Fibroblast of lung (primary cell): ENCODE measurements around the gene ATF1. TPM values are rescaled to one million over a fixed set of nuclear protein-coding genes. Genes with fewer than 3 reads are reported as not detected.

Experiments used
- DNase-seq, 2 donors: peaks; one replicate each; pipeline versions ENCODE4 v3.0.0 to v3.0.0-alpha.2; 2010; ENCODE audit warnings: low read depth in 2 of 2
- H2AFZ ChIP-seq: 2 replicates; pipeline ENCODE4 v1.5.1; 2012; ENCODE audit warnings: low read length, control low read depth, inconsistent platforms
- H3K27ac ChIP-seq: 2 replicates; pipeline ENCODE4 v1.5.1; 2011; ENCODE audit warnings: low read length, control low read depth; ENCODE audit not compliant: insufficient read depth
- H3K27me3 ChIP-seq: 2 replicates; pipeline ENCODE4 v1.5.1; 2011; ENCODE audit warnings: mild to moderate bottlenecking, low read length; ENCODE audit not compliant: control insufficient read depth, insufficient read depth
- H3K36me3 ChIP-seq: 2 replicates; pipeline ENCODE4 v1.5.1; 2011; ENCODE audit warnings: low read length; ENCODE audit not compliant: control insufficient read depth, insufficient read depth
- H3K4me1 ChIP-seq: 2 replicates; pipeline ENCODE4 v1.5.1; 2011; ENCODE audit warnings: low read length; ENCODE audit not compliant: control insufficient read depth, insufficient read depth; ENCODE audit errors: extremely low read depth
- H3K4me2 ChIP-seq: 2 replicates; pipeline ENCODE4 v1.5.1; 2011; ENCODE audit warnings: low read length, control low read depth; ENCODE audit not compliant: insufficient read depth; ENCODE audit errors: extremely low read depth
- H3K4me3 ChIP-seq, 4 experiments: fragments of 200-600 bp in 1 of 4; sonication (generic) in 1 of 4; replicated peaks in 1 of 4; 2 replicates each; pipeline ENCODE4 v1.5.1; 2011 to 2016; ENCODE audit warnings: low read length in 4 of 4, low read depth in 3 of 4, mild to moderate bottlenecking in 3 of 4, control low read depth in 2 of 4, inconsistent platforms in 1 of 4, mixed read lengths in 1 of 4; ENCODE audit not compliant: insufficient read depth in 1 of 4; ENCODE audit errors: control extremely low read depth in 1 of 4
- H3K79me2 ChIP-seq: 2 replicates; pipeline ENCODE4 v1.5.1; 2012; ENCODE audit warnings: mild to moderate bottlenecking, low read length, inconsistent platforms; ENCODE audit not compliant: control insufficient read depth, insufficient read depth
- H3K9ac ChIP-seq: 2 replicates; pipeline ENCODE4 v1.5.1; 2011; ENCODE audit warnings: mild to moderate bottlenecking, low read length, control low read depth; ENCODE audit not compliant: insufficient read depth
- H3K9me3 ChIP-seq: 2 replicates; pipeline ENCODE4 v1.5.1; 2012; ENCODE audit warnings: low read depth, low read length; ENCODE audit not compliant: control insufficient read depth, insufficient read depth
- H4K20me1 ChIP-seq: 2 replicates; pipeline ENCODE4 v1.5.1; 2011; ENCODE audit warnings: low read length; ENCODE audit not compliant: control insufficient read depth, insufficient read depth; ENCODE audit errors: extremely low read depth
- EZH2 ChIP-seq: IDR thresholded peaks from 2 replicates; pipeline ENCODE4 v1.5.1; 2012; ENCODE audit warnings: low read length, control low read depth, mild to moderate bottlenecking; ENCODE audit errors: missing control alignments
- polyA plus RNA-seq, 2 donors: library from polyadenylated mRNA; depleted of rRNA in 1 of 2; stranded (reverse) in 1 of 2; unstranded in 1 of 2; fragments of >200 nt; gene quantifications; 2 replicates each; pipeline ENCODE4 v1.2.1, GENCODE V29; 2011 to 2012; ENCODE audit warnings: missing spikeins in 1 of 2
- total RNA-seq: library from RNA; depleted of rRNA; stranded (reverse); fragments of >200 nt; gene quantifications from 2 replicates; pipeline ENCODE4 v1.2.1, GENCODE V29; 2014
- TF ChIP-seq, protein P1 (sequence below), 2 donors: IDR thresholded peaks in 1 of 2; conservative IDR thresholded peaks in 1 of 2; 1 replicate in 1 of 2; 2 replicates in 1 of 2; pipeline ENCODE4 v1.5.1; 2011 to 2012; ENCODE audit warnings: low read length in 2 of 2, control low read depth in 1 of 2, inconsistent platforms in 1 of 2, low read depth in 1 of 2, mild to moderate bottlenecking in 1 of 2

Gene ATF1
- total and polyA plus RNA-seq, 2 donors (not counting 1 experiment from before 2014, with no cell fraction given), result 40.6 to 44.8 TPM

- H2AFZ ChIP-seq, result no peak overlapping the region
- TF ChIP-seq, protein P1, sequence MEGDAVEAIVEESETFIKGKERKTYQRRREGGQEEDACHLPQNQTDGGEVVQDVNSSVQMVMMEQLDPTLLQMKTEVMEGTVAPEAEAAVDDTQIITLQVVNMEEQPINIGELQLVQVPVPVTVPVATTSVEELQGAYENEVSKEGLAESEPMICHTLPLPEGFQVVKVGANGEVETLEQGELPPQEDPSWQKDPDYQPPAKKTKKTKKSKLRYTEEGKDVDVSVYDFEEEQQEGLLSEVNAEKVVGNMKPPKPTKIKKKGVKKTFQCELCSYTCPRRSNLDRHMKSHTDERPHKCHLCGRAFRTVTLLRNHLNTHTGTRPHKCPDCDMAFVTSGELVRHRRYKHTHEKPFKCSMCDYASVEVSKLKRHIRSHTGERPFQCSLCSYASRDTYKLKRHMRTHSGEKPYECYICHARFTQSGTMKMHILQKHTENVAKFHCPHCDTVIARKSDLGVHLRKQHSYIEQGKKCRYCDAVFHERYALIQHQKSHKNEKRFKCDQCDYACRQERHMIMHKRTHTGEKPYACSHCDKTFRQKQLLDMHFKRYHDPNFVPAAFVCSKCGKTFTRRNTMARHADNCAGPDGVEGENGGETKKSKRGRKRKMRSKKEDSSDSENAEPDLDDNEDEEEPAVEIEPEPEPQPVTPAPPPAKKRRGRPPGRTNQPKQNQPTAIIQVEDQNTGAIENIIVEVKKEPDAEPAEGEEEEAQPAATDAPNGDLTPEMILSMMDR (conservative IDR thresholded peaks at IDR 0.05 in 1 of 2, IDR thresholded peaks at IDR 0.05 in 1 of 2; ENCODE audit: low read depth in 1 of 2, low read length in 2 of 2), result no peak
- TF ChIP-seq EZH2, result no peak
- no peaks in the 10 kb centered on the region for H3K36me3 ChIP-seq
- no peaks in the 10 kb centered on the region for H4K20me1 ChIP-seq
- H3K4me3 ChIP-seq, result no peak overlapping the region
- no peak overlapping the region for H3K9ac ChIP-seq
- no peaks in the 10 kb centered on the region for H3K27me3 ChIP-seq
- no peak overlapping the region for H3K4me2 ChIP-seq
- no peak for DNase-seq
- no peak overlapping the region for H3K27ac ChIP-seq
- H3K4me1 ChIP-seq, result no peaks in the 10 kb centered on the region
- no peaks in the 10 kb centered on the region for H3K9me3 ChIP-seq
- H3K79me2 ChIP-seq, result peaks cover 24% of the 10 kb centered on the region
These were observed 16.1 kb downstream of the ATF1 start for GRCh38 chr12:50780013-50780412.

DNA sequence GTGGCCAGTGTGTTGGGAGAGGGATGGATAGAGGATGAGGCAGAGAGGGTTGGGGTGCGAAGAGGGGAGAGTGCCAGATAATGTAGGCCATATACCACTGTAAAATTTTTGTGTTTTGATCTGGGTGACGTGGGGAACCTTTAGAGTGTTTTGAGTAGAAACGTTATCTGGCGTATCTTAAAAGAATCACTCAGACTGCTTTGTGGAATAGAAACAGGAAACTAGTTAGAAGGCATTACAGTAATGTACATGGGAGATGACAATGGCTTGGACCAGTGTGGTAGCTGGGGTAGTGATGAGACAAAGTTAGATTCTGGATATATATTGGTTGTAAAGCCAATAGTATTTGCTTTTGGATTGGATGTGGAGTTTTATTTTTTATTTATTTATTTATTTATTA, 20.6 kb downstream of the ATF1 start:
- H3K9ac ChIP-seq, result no peak overlapping the region
- no peaks in the 10 kb centered on the region for H3K79me2 ChIP-seq
- no peak for DNase-seq
- H3K4me2 ChIP-seq, result no peak overlapping the region
- H3K36me3 ChIP-seq, result no peaks in the 10 kb centered on the region
- H2AFZ ChIP-seq, result no peak overlapping the region
- H3K4me3 ChIP-seq, result no peak overlapping the region
- no peaks in the 10 kb centered on the region for H4K20me1 ChIP-seq
- H3K27ac ChIP-seq, result no peak overlapping the region
- TF ChIP-seq, protein P1 (conservative IDR thresholded peaks at IDR 0.05 in 1 of 2, IDR thresholded peaks at IDR 0.05 in 1 of 2; ENCODE audit: low read depth in 1 of 2, low read length in 2 of 2), result no peak
- TF ChIP-seq EZH2, result no peak
- no peaks in the 10 kb centered on the region for H3K27me3 ChIP-seq
- H3K4me1 ChIP-seq, result peaks cover 14% of the 10 kb centered on the region
- no peaks in the 10 kb centered on the region for H3K9me3 ChIP-seq

- Histone ChIP-seq H3K4me3 (no peak overlapping the region), H3K4me1 (peaks cover 17% of the 10 kb centered on the region), H3K4me2 (no peak overlapping the region), H2AFZ (no peak overlapping the region), H4K20me1 (no peaks in the 10 kb centered on the region), H3K27me3 (no peaks in the 10 kb centered on the region), H3K9me3 (no peaks in the 10 kb centered on the region), H3K9ac (no peak overlapping the region), H3K27ac (peak overlapping the region; percentile 68), H3K36me3 (no peaks in the 10 kb centered on the region), H3K79me2 (no peaks in the 10 kb centered on the region)
- peak; percentile 21 to 80 for DNase-seq
- TF ChIP-seq EZH2, result no peak
- TF ChIP-seq, protein P1 (conservative IDR thresholded peaks at IDR 0.05 in 1 of 2, IDR thresholded peaks at IDR 0.05 in 1 of 2; ENCODE audit: low read depth in 1 of 2, low read length in 2 of 2), result no peak
These were observed 21.6 kb downstream of the ATF1 start for GRCh38 chr12:50785406-50786001.
